H1 (cell line): ENCODE data around the gene H2AZ1. TPM values are rescaled to one million over a fixed set of nuclear protein-coding genes. Genes with fewer than 3 reads are reported as not detected.
"Not testable (repeated sequence)": the region's sequence is repeated elsewhere in the genome, so short reads cannot be mapped to it uniquely, and the experiment has no call there.

Source experiments
- CTCF ChIA-PET: fragments of 300-600 bp; sonication (Branson Sonifier 250); formaldehyde crosslinking; loops from one replicate; lab custom pipeline; 2021; ENCODE audit not compliant: partially characterized antibody; lab: Charles Lee
- POLR2A ChIA-PET: fragments of 300-600 bp; sonication (Branson Sonifier 250); formaldehyde crosslinking; loops from one replicate; lab custom pipeline; 2021; ENCODE audit warnings: inconsistent platforms; ENCODE audit not compliant: partially characterized antibody; lab: Charles Lee
- DNase-seq, 2 experiments: peaks; one replicate each; pipeline versions ENCODE4 v3.0.0 to v3.0.0-alpha.2; 2010 to 2022; ENCODE audit warnings: low spot score in 2 of 2, low read depth in 1 of 2, mixed read lengths in 1 of 2
- FAIRE-seq: peaks from 2 replicates; lab custom pipeline; 2011; peaks lifted over from hg19 to GRCh38; lab: Jason Lieb, UNC
- H2AFZ ChIP-seq: 2 replicates; pipeline ENCODE4 v1.8.1; 2012; ENCODE audit warnings: low read length, inconsistent platforms
- H2AK5ac ChIP-seq: 2 replicates; pipeline ENCODE4 v1.6.1; 2013; ENCODE audit warnings: low read depth, low read length
- H2BK120ac ChIP-seq: replicated peaks from 2 replicates; pipeline ENCODE3; 2013; ENCODE audit warnings: low read depth, low read length, inconsistent platforms
- H2BK12ac ChIP-seq: 2 replicates; pipeline ENCODE4 v1.6.1; 2013; ENCODE audit warnings: low read depth, low read length
- H2BK15ac ChIP-seq: 2 replicates; pipeline ENCODE4 v1.6.1; 2013; ENCODE audit warnings: low read length
- H2BK20ac ChIP-seq: 2 replicates; pipeline ENCODE4 v1.6.1; 2013; ENCODE audit warnings: low read length
- H2BK5ac ChIP-seq: 2 replicates; pipeline ENCODE4 v1.6.1; 2013; ENCODE audit warnings: low read depth, low read length
- H3K14ac ChIP-seq: 2 replicates; pipeline ENCODE4 v1.6.1; 2013; ENCODE audit warnings: inconsistent platforms; ENCODE audit not compliant: insufficient read length
- H3K18ac ChIP-seq: 2 replicates; pipeline ENCODE4 v1.6.1; 2013; ENCODE audit warnings: low read length; ENCODE audit errors: extremely low read depth
- H3K23ac ChIP-seq: 2 replicates; pipeline ENCODE4 v1.6.1; 2013; ENCODE audit warnings: inconsistent platforms; ENCODE audit not compliant: insufficient read length
- H3K23me2 ChIP-seq: 2 replicates; pipeline ENCODE4 v1.6.1; 2013; ENCODE audit warnings: low read depth, low read length
- H3K27ac ChIP-seq: 2 replicates; pipeline ENCODE4 v1.6.1; 2011; ENCODE audit warnings: low read depth, low read length, inconsistent platforms
- H3K27me3 ChIP-seq, 4 experiments: replicated peaks in 1 of 4; 1 replicate in 1 of 4; 2 replicates in 3 of 4; pipeline versions ENCODE4 v1.6.1 to v1.8.1; 2011 to 2013; ENCODE audit warnings: low read length in 3 of 4, mild to moderate bottlenecking in 3 of 4, inconsistent platforms in 2 of 4, mixed read lengths in 2 of 4, moderate library complexity in 1 of 4; ENCODE audit not compliant: control insufficient read depth in 3 of 4, insufficient read depth in 3 of 4; ENCODE audit errors: extremely low read depth in 1 of 4
- H3K36me3 ChIP-seq, 4 experiments: 2 replicates each; pipeline versions ENCODE4 v1.6.1 to v1.8.1; 2011 to 2013; ENCODE audit warnings: mild to moderate bottlenecking in 4 of 4, low read length in 3 of 4, moderate library complexity in 2 of 4, control low read depth in 1 of 4, inconsistent platforms in 1 of 4; ENCODE audit not compliant: insufficient read depth in 4 of 4, control insufficient read depth in 2 of 4
- H3K4ac ChIP-seq: replicated peaks from 2 replicates; pipeline ENCODE3; 2013; ENCODE audit warnings: low read length, low read depth, mixed read lengths, inconsistent platforms; ENCODE audit not compliant: insufficient read length
- H3K4me1 ChIP-seq, 4 experiments: replicated peaks in 1 of 4; 1 replicate in 1 of 4; 2 replicates in 3 of 4; pipeline versions ENCODE4 v1.6.1 to v1.8.1; 2011 to 2013; ENCODE audit warnings: low read length in 3 of 4, inconsistent platforms in 2 of 4, mixed read lengths in 1 of 4; ENCODE audit not compliant: insufficient read depth in 4 of 4, control insufficient read depth in 3 of 4
- H3K4me2 ChIP-seq, 2 experiments: 2 replicates each; pipeline versions ENCODE4 v1.6.1 to v1.8.1; 2011 to 2013; ENCODE audit warnings: low read depth in 2 of 2, low read length in 2 of 2, control low read depth in 1 of 2, inconsistent platforms in 1 of 2, mild to moderate bottlenecking in 1 of 2; ENCODE audit not compliant: insufficient read depth in 1 of 2
- H3K4me3 ChIP-seq, 4 experiments: fragments of 200-600, 300-600 bp in 1 of 4; sonication (generic), shearing (Covaris generic), sonication (Bioruptor Twin) in 1 of 4; 2 replicates each; pipeline versions ENCODE4 v1.5.1 to v1.8.1; 2011 to 2016; ENCODE audit warnings: low read length in 4 of 4, low read depth in 3 of 4, control low read depth in 2 of 4, inconsistent platforms in 2 of 4, mild to moderate bottlenecking in 2 of 4, mixed read lengths in 1 of 4, moderate library complexity in 1 of 4; ENCODE audit not compliant: insufficient read depth in 2 of 4; ENCODE audit errors: extremely low read depth in 1 of 4
- H3K56ac ChIP-seq: replicated peaks from 2 replicates; pipeline ENCODE3; 2013; ENCODE audit warnings: low read depth, mild to moderate bottlenecking, mixed read lengths, low read length, inconsistent platforms; ENCODE audit not compliant: insufficient read length
- H3K79me1 ChIP-seq: 2 replicates; pipeline ENCODE4 v1.6.1; 2013; ENCODE audit warnings: low read depth, low read length, control low read depth
- H3K79me2 ChIP-seq, 2 experiments: 2 replicates each; pipeline versions ENCODE4 v1.6.1 to v1.8.1; 2012 to 2013; ENCODE audit warnings: low read length in 2 of 2, mild to moderate bottlenecking in 2 of 2, inconsistent platforms in 1 of 2; ENCODE audit not compliant: insufficient read depth in 2 of 2, control insufficient read depth in 1 of 2
- H3K9ac ChIP-seq, 4 experiments: replicated peaks in 1 of 4; 1 replicate in 1 of 4; 2 replicates in 3 of 4; pipeline versions ENCODE4 v1.6.1 to v1.8.1; 2011 to 2013; ENCODE audit warnings: low read depth in 3 of 4, low read length in 3 of 4, control low read depth in 2 of 4, mild to moderate bottlenecking in 2 of 4, moderate library complexity in 2 of 4, inconsistent platforms in 1 of 4; ENCODE audit errors: extremely low read depth in 1 of 4
- H3K9me3 ChIP-seq, 2 experiments: 2 replicates each; pipeline versions ENCODE4 v1.6.1 to v1.8.1; 2012 to 2013; ENCODE audit warnings: mild to moderate bottlenecking in 2 of 2, moderate library complexity in 2 of 2, control low read depth in 1 of 2, inconsistent platforms in 1 of 2, low read depth in 1 of 2, low read length in 1 of 2, mixed read lengths in 1 of 2; ENCODE audit not compliant: insufficient read depth in 2 of 2
- H4K20me1 ChIP-seq, 2 experiments: replicated peaks in 1 of 2; 2 replicates each; pipeline versions ENCODE3 to v1.8.1; 2011 to 2013; ENCODE audit warnings: inconsistent platforms in 2 of 2, low read length in 2 of 2, mild to moderate bottlenecking in 1 of 2; ENCODE audit not compliant: insufficient read depth in 2 of 2, control insufficient read depth in 1 of 2
- H4K5ac ChIP-seq: 2 replicates; pipeline ENCODE4 v1.6.1; 2013; ENCODE audit warnings: low read length, low read depth, mixed read lengths, inconsistent platforms; ENCODE audit not compliant: insufficient read length
- H4K8ac ChIP-seq: 2 replicates; pipeline ENCODE4 v1.8.0; 2013; ENCODE audit warnings: mild to moderate bottlenecking, moderate library complexity, low read length, inconsistent platforms; ENCODE audit not compliant: insufficient read depth; ENCODE audit errors: extremely low read depth
- H4K91ac ChIP-seq: replicated peaks from 2 replicates; pipeline ENCODE3; 2013; ENCODE audit warnings: low read length, mixed read lengths, inconsistent platforms; ENCODE audit not compliant: insufficient read length
- WGBS, 2 experiments: shearing (Covaris generic) in 1 of 2; methylation state at CpG; one replicate each; pipeline versions ENCODE4 v1.1.6 to v1.1.7; 2013 to 2015; ENCODE audit warnings: low lambda C conversion rate in 2 of 2, mixed read lengths in 2 of 2, inconsistent platforms in 1 of 2, low coverage in 1 of 2, missing lambda C conversion rate in 1 of 2; ENCODE audit not compliant: insufficient replicate concordance in 2 of 2, insufficient coverage in 1 of 2, insufficient read length in 1 of 2; ENCODE audit errors: extremely low coverage in 1 of 2, missing lambda C conversion rate in 1 of 2; 5-methylcytosine and 5-hydroxymethylcytosine counted together
- polyA plus RNA-seq, 7 experiments: library from polyadenylated mRNA; depleted of rRNA in 3 of 7; stranded (reverse) in 5 of 7; unstranded in 2 of 7; fragments of >200 nt in 5 of 7; fragments of 200-250 nt in 2 of 7; gene quantifications; 1 replicate in 5 of 7; 2 replicates in 1 of 7; 4 replicates in 1 of 7; pipeline versions ENCODE4 v1.2.1 to v1.2.3, GENCODE V29; 2011 to 2013; ENCODE audit warnings: missing spikeins in 2 of 7, mixed read lengths in 2 of 7
- total RNA-seq: library from RNA; stranded (reverse); fragmentation: NEBNext Ultra II Directional; extraction: Animal tissue kit (Norgen Biotek cat#: 25700); gene quantifications from 2 replicates; pipeline ENCODE4 v1.2.1, GENCODE V29; 2021

The H2AZ1 gene
- total and polyA plus RNA-seq, 2 of the 8 experiments (the other 6 are each of a cell fraction or from before 2014, with no cell fraction given), result 831 to 898 TPM

DNA sequence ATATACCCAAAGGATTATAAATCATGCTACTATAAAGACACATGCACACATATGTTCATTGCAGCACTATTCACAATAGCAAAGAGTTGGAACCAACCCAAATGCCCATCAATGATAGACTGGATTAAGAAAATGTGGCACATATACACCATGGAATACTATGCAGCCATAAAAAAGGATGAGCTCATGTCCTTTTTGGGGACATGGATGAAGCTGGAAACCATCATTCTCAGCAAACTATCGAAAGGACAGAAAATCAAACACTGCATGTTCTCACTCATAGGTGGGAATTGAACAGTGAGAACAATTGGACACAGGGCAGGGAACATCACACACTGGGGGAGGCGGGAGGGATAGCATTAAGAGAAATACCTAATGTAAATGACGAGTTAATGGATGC lies 8.1 kb upstream of the H2AZ1 start:
- POLR2A ChIA-PET, result interaction anchor here (0.9 to 1.7 kb wide), 2 partner anchors 8 to 9 kb away, joined by 4 to 5 read pairs; partner anchors contain the start of gene H2AZ1
- H3K18ac ChIP-seq, H4K5ac ChIP-seq, H3K9me3 ChIP-seq, H2BK120ac ChIP-seq, H2BK5ac ChIP-seq, H2AFZ ChIP-seq, H3K23me2 ChIP-seq, H4K8ac ChIP-seq, H3K4me3 ChIP-seq, H4K20me1 ChIP-seq, H3K4ac ChIP-seq, H3K14ac ChIP-seq, H3K27ac ChIP-seq, H3K4me2 ChIP-seq, CTCF ChIA-PET, H2BK20ac ChIP-seq, H2BK15ac ChIP-seq, H3K23ac ChIP-seq, H3K36me3 ChIP-seq, H3K79me2 ChIP-seq, H2AK5ac ChIP-seq, H3K56ac ChIP-seq, H2BK12ac ChIP-seq, H3K27me3 ChIP-seq, H3K79me1 ChIP-seq, DNase-seq, FAIRE-seq, H4K91ac ChIP-seq, H3K9ac ChIP-seq, H3K4me1 ChIP-seq: not testable (repeated sequence)
- 92% methylated on average over 3 of the region's 3 CpGs; no CpG with 5 or more reads in 1 of the 2 experiments for WGBS, 2 experiments
